DND-41 (cell line): ENCODE results near the gene SPTLC3.
A peak's percentile ranks its signal among the peaks of the same experiment; 100 is the strongest.

Experiments
- ATAC-seq: fragments of 200-7000 bp; cut with Tn5 transposase; 3 replicates; pipeline ENCODE4 v1.9.1; 2021; ENCODE audit warnings: low read depth; ENCODE audit not compliant: insufficient read depth
- DNase-seq: peaks from one replicate; pipeline ENCODE4 v3.0.0-alpha.2; 2020
- H2AFZ ChIP-seq: 2 replicates; pipeline ENCODE4 v1.6.0; 2012; ENCODE audit warnings: low read depth, low read length
- H3K27ac ChIP-seq: 2 replicates; pipeline ENCODE4 v1.5.1; 2012; ENCODE audit warnings: low read length, inconsistent platforms
- H3K27me3 ChIP-seq: fragments of 200-600 bp; sonication (generic); 2 replicates; pipeline ENCODE4 v1.6.0; 2012; ENCODE audit warnings: low read length, mild to moderate bottlenecking, inconsistent platforms; ENCODE audit not compliant: insufficient read depth, poor library complexity
- H3K36me3 ChIP-seq: 2 replicates; pipeline ENCODE4 v1.5.1; 2012; ENCODE audit warnings: low read length, inconsistent platforms; ENCODE audit not compliant: insufficient read depth
- H3K4me1 ChIP-seq: 2 replicates; pipeline ENCODE4 v1.5.1; 2012; ENCODE audit warnings: mild to moderate bottlenecking, low read length; ENCODE audit not compliant: insufficient read depth
- H3K4me2 ChIP-seq: 2 replicates; pipeline ENCODE4 v1.6.0; 2012; ENCODE audit warnings: mild to moderate bottlenecking, moderate library complexity, low read length, inconsistent platforms; ENCODE audit not compliant: insufficient read depth
- H3K4me3 ChIP-seq, 2 experiments: fragments of 200-600 bp in 1 of 2; shearing (Covaris generic) in 1 of 2; 2 replicates each; pipeline ENCODE4 v1.5.1; 2012 to 2016; ENCODE audit warnings: inconsistent platforms in 2 of 2, low read length in 2 of 2, mild to moderate bottlenecking in 2 of 2, low read depth in 1 of 2, moderate library complexity in 1 of 2
- H3K79me2 ChIP-seq: 2 replicates; pipeline ENCODE4 v1.6.0; 2012; ENCODE audit warnings: low read length, inconsistent platforms; ENCODE audit not compliant: insufficient read depth
- H3K9ac ChIP-seq: 2 replicates; pipeline ENCODE4 v1.6.0; 2012; ENCODE audit warnings: low read depth, mild to moderate bottlenecking, inconsistent platforms, low read length, moderate library complexity
- H3K9me3 ChIP-seq: 2 replicates; pipeline ENCODE4 v1.5.1; 2012; ENCODE audit warnings: low read length, moderate library complexity, mild to moderate bottlenecking, inconsistent platforms; ENCODE audit not compliant: insufficient read depth, severe bottlenecking
- H4K20me1 ChIP-seq: 2 replicates; pipeline ENCODE4 v1.6.0; 2012; ENCODE audit warnings: low read length; ENCODE audit not compliant: insufficient read depth
- EZH2 ChIP-seq: IDR thresholded peaks from 3 replicates; pipeline ENCODE4 v1.6.1; 2012; ENCODE audit warnings: borderline replicate concordance, low read depth, mild to moderate bottlenecking, moderate library complexity, low read length, inconsistent platforms; ENCODE audit not compliant: severe bottlenecking
- TF ChIP-seq, protein P1 (sequence below): IDR thresholded peaks from 2 replicates; pipeline ENCODE4 v1.5.1; 2012; ENCODE audit warnings: borderline replicate concordance, low read length, moderate library complexity, mild to moderate bottlenecking; ENCODE audit not compliant: poor library complexity, severe bottlenecking; ENCODE audit errors: extremely low read depth

SPTLC3 gene

DNA sequence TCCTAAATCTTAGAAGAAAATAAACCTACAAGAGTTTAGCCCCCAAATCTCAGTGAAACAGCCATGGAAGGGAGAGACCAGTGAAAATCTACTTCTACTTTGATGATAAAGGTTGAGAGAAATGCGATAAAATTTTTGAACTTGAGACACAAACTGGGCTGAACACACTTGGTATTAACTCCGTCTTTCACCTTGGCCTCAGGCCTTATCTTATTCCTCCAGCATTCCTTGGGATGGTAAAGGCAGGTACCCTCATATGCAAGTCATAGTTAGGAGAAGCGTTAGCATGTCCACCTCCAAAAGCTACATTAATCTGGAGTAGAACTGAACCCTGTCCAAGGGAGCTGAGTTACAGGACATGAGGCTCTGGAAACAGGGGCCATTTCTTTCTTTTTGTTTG, 1.2 kb upstream of the SPTLC3 start:
- Histone ChIP-seq H2AFZ (no peak overlapping the region), H3K9ac (no peak overlapping the region), H3K79me2 (no peaks in the 10 kb centered on the region), H3K36me3 (no peaks in the 10 kb centered on the region), H3K4me2 (no peak overlapping the region), H3K9me3 (no peaks in the 10 kb centered on the region), H3K4me1 (peaks cover 8% of the 10 kb centered on the region), H3K27me3 (peaks cover 23% of the 10 kb centered on the region), H4K20me1 (no peaks in the 10 kb centered on the region), H3K4me3 (no peak overlapping the region), H3K27ac (no peak overlapping the region)
- DNase-seq: no peak
- no peak for TF ChIP-seq EZH2
- TF ChIP-seq, protein P1, sequence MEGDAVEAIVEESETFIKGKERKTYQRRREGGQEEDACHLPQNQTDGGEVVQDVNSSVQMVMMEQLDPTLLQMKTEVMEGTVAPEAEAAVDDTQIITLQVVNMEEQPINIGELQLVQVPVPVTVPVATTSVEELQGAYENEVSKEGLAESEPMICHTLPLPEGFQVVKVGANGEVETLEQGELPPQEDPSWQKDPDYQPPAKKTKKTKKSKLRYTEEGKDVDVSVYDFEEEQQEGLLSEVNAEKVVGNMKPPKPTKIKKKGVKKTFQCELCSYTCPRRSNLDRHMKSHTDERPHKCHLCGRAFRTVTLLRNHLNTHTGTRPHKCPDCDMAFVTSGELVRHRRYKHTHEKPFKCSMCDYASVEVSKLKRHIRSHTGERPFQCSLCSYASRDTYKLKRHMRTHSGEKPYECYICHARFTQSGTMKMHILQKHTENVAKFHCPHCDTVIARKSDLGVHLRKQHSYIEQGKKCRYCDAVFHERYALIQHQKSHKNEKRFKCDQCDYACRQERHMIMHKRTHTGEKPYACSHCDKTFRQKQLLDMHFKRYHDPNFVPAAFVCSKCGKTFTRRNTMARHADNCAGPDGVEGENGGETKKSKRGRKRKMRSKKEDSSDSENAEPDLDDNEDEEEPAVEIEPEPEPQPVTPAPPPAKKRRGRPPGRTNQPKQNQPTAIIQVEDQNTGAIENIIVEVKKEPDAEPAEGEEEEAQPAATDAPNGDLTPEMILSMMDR: no peak
- no peak for ATAC-seq

- no peak for DNase-seq
- Histone ChIP-seq H3K9ac (no peak overlapping the region), H3K4me1 (peaks cover 8% of the 10 kb centered on the region), H3K36me3 (no peaks in the 10 kb centered on the region), H2AFZ (peak overlapping the region; percentile 36; the same call in 1 of the 2 replicates), H3K9me3 (no peaks in the 10 kb centered on the region), H4K20me1 (no peaks in the 10 kb centered on the region), H3K4me2 (peak overlapping the region; percentile 42), H3K4me3 (no peak overlapping the region), H3K27ac (no peak overlapping the region), H3K79me2 (no peaks in the 10 kb centered on the region), H3K27me3 (peaks cover 23% of the 10 kb centered on the region)
- ATAC-seq: peak; percentile 58
- TF ChIP-seq, protein P1: no peak
- TF ChIP-seq EZH2: no peak
Observed at GRCh38 chr20:13009682-13010406, 1.1 kb downstream of the SPTLC3 start.

- Histone ChIP-seq H2AFZ (no peak overlapping the region), H3K9ac (no peak overlapping the region), H3K4me3 (no peak overlapping the region), H3K27me3 (peaks cover 17% of the 10 kb centered on the region), H3K79me2 (no peaks in the 10 kb centered on the region), H3K4me1 (peaks cover 8% of the 10 kb centered on the region), H3K27ac (no peak overlapping the region), H3K9me3 (no peaks in the 10 kb centered on the region), H3K4me2 (no peak overlapping the region), H3K36me3 (no peaks in the 10 kb centered on the region), H4K20me1 (no peaks in the 10 kb centered on the region)
- no peak for DNase-seq
- ATAC-seq: no peak
- TF ChIP-seq, protein P1: no peak
- TF ChIP-seq EZH2: no peak
Observed at GRCh38 chr20:13012886-13013285, 4.1 kb downstream of the SPTLC3 start.
